COR-L47 (cell line): Measurements from ENCODE around the gene PON2.
A peak's percentile ranks its signal among the peaks of the same experiment; 100 is the strongest.
"Not testable (repeated sequence)": the region's sequence is repeated elsewhere in the genome, so short reads cannot be mapped to it uniquely, and the experiment has no call there.

Experiments
- DNase-seq: peaks from one replicate; lab custom pipeline; 2025; lab: John Stamatoyannopoulos, UW

Gene PON2

DNA sequence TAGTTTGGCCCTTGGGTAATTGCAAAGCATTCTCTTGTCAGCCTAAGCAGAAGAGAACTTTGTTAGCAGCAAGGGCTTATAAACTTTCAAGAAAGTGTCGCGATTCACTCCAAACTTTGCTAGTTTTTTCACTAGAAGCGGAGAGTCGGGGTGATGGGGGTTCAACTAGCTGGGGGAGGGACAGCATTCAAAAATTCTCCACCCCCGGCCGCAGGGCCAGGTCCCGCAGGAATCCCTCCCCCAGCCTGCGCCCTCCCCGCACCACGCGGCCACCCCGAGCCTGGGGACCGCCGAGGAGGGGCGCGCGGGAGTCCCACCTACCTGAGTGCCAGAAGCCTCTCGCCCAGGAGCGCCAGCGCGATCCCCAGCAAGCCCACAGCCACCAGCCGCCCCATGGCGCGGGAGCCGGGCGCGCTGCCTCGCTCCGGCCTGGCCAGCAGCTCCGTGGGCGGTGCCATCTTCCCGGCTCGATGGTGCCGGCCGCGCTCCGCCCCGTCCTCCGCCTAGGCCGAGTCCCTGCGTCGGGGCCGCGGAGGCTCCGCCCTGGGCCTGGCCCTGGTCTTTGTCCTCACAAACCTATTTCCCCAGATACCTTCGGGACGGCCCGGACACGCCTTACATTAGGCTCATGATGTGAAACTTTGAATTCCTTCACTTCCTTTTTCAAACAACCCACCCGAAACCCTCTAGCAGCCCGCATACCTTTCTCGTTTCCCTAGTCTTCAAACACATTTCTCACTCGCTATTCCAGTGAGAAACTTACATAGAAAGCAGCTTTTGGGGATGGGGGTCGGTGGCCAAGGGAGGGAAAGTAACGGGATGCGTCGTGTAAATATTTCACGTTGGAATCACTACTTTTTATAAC, at the start of gene PON2:
TSS of gene PON2 (minus strand) at position 472 of the 865 bp plus-strand sequence. CDS start at position 395, 77 bp downstream.
- peak; percentile 53 for DNase-seq

DNA sequence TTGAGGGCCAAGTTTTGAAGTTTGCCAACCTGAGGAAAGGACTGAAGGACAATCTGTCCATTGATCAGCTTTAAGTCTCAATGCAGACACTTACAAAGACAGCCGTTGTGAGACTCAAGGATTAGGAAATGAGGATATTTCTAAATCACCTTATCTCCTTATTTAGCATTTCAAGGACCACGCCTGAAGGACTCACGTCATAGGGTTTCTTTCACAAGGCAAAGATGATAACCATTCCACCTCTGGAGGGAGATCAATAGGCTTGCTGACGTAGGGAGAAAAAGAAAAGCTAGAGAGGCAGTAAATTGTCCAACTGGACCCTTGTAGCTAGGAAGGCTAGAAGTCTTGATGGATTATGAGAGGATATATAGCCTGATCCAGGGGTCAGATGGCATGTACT, 47.6 kb upstream of the PON2 start:
- no peak for DNase-seq

DNA sequence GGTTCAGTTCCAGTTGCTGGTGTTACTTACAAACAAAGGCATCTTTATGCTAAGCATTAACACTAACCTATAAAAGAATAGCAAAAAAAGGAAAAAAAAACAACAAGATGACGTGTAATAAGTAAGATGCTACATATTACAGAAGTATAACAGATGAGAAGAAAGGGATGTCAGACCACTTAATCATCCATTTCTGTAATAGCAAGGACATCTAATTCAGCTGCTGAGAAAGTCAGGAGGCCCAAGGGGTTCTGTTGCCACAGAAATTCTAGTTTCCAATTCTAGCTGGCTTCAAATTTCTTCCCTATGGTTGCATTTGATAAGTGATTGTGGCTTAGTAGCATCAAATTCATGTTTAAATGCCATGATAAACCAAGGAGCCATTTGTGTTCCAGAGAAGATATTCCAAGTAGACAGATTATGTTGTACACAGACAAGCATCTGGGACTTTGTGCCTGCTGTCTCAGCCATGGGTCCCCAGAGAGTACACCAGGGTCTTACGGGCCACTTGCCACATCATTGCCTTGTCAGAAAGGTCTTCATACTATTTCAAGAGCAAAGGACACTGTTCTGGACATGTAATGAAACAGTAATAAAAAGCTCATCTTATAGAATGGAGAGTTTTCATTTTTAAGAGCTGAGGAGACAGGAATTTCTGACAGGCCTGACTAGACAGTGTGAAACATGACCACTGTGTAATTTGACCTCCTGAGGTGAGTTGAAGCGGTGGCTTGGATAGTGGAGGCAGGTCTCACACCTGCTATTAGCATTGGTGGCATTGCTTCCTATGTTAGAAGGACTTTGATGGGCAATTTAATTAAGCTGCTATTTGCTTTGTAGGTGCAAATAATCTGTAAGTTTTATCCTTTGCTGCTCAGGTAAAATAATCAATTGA, 46.7 kb upstream of the PON2 start:
- no peak for DNase-seq

DNA sequence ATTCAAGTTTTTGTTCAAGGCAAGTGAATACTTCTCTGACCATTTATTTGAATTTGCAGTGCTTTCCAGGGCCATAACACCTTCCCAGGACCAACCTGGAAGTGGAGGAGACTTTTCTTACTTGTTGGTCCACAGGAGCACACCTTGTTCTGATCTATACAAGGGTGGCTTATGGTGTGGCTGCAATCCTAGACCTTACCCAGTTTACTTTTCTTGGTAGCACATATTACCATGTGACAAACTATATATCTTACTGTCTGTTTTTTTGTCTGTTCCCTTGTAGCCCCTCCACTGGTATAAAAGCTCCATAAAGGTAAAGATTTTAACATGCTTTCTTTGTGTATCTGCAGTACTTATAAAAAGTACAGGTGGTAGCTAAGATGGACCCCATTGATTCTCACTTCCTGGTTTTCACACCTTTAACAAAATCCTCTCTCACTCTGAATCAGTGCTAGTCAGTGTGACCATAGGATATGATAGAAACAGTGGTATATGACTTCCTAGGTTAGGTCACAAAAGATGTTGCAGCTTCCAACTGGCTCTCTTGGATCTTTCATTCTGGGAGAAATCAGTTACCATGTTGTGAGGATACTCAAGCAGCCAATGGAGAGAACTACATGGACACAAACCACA, 45.3 kb upstream of the PON2 start:
- DNase-seq = no peak

DNA sequence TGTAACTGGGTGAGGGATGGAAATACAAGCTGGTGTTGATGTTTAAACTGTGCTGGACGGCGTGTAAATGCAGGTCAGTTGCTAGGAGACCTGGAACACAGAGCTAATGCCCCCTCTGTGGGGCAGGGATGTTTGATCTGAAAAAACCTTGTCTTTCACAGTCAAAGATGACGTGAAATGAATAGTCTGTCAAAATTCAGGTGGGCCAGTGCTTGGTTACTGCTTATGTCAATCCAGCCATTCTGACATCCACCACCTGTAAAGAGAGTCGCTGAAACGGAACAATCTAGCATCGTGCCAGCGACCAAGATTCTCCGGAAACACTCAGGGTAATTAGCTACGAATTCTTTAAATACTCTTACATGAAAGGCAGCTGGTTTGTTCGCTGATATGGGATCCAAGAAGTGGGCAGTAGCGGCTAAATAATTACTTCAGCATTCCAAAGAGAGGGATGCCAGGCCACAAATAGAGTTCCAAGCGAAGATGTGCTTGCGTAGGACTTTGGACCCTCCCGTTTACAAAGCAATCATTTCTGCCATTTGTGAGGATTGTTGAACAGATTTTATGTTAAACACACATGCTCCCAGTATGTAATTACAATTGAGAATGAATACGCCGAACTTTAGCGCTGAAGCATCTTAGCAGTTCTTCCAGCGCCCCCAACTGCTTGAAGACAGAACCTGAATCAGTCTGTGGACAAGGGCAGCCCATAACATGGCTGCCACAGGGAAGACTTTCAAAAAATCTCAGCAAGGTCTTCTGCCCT, 43.6 kb upstream of the PON2 start:
- DNase-seq = peak; percentile 70

DNA sequence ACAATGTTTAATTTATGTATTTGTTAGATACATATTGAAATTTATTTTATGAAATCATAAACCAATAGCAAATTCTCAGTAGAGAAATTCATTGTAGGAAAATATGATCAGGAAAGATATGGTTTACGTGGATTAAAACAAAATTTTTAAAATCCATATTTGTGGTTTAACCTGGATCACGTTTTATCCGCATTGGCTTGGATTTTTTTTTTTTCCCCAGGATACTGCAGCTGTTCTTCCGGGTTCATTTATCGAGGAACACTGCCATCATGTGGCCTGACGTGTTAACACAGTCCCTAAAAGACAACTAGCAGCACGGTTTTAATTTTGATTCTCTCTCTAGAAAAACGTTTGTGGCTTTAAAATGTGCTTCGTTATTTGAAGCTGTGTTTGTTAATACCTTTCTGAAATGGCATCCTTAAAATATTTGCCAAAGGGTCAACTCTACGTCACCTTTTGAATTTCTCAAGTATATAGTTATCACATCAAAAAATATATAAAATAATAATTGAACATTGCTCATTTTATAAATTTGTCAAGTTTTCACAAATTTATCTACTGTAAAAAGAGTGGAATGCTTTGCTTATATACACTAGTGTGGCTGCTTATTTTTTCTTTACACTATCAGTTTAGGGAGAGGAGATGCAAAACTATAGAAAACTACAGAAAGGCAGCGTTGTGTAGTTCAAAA, 42.2 kb upstream of the PON2 start:
- peak; percentile 73 for DNase-seq

DNA sequence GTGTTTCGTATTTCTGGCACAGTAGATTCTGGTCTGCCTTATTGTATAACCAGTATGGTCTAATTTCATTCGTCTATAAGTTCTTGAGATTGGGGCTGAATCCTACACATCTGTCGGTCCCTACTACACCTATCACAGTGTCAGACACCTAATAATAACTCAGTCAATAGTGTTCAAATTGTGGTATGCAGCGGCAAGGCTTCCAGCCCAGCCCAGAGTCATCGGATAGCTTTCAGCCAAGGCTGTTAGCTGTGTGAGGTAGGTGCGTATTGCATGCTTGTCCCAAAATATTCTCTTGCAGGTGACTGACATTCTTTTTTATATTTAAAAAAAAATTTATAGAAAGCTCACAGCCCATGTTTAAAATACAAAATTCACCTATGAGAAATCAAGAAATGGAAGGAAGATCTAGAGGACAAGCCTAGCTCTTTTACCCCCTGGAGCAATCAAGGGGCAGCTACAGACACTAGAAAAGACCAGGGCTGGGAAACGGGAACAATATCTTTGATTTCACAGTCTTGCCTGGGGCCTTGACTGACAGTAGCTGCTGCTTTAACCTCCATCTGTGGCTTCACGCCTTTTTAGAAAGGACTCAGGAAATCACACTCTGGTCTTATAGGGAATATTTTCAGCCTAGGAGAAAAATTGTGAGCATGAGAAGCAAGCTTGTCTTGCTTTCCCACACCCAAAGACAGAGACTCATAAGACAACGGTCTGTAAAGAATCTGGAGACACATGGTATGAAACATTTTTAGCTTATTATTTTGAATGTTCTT, 41.4 kb upstream of the PON2 start:
- DNase-seq = no peak

DNA sequence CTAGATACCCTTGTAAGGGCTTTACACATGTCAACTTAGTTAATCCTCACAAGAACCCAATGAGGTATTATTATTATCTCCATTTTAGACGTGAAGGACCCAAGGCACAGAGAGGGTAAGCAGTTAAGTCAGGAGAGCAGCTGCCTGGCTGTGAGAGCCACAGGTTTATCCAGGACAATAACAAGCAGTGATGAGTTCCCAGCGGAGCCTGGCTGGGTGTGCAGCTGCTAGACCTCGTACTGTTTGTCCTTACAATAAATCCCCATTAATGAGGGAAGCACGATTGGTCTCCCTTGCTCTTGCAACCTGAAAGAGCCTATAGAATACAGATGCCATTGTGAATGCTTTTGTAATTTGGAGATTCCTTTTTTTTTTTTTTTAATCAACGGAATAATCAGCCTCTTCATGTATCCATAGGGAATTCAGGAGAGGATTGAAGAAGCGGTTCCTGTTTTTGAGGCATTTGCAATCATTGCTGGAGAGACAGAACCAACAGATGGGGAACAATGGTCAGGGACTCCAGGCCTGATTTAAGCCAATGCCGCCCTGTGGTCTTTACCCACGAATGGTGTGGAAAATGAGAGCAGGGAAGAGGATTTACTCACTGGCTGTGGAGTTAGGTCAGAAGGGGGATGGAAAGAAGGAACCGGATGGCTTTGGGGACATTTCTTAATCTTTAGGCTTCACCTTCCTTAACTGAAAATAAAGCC, 38.6 kb upstream of the PON2 start:
- peak; percentile 51 for DNase-seq

DNA sequence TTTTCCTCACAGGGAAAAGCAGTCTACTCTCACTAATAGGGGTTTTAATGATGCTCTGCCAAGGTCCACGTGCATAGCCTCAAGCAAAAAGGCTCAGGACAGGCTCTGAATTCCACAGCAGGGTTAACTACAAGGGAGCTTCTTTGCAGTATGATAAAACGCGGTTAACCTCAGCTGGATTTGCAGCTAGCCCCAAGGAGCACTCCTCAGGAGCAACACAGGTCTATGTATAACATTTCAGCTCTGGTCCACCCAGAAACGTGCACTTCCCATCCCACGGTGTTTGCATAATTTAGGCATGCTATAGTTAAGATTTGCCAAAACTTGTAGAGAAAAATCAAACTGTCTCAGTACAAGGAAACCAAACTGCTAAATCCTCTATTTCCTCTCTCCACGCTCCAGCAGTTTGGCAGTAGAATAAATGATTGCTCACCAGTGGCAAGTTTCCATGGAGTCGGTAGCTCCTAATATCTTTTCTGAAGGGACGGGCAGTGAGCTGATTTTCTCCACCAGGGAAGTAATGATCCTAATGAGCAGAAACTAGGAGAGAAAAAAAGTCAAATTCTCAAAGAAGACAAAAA, 37.8 kb upstream of the PON2 start:
- DNase-seq = no peak

DNA sequence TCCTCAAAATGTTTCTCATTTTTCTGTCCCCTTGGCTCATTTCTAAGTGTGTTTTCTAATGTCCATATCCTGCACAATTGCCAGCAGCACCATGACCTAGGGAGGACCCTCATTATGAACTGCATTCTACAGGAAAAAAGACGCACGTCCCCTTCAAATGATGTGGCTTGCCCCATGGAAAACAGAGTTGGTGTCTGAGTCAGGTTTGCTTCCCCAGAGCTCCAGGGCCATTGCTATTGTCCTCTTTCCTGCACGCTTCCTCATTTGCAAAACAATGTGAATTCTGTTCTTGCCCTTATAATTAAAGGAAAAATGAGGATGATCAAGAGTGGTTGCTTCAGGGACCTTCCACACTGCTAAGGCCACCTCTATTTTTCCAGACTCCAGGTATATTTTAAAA, 36.2 kb upstream of the PON2 start:
- DNase-seq = no peak

DNA sequence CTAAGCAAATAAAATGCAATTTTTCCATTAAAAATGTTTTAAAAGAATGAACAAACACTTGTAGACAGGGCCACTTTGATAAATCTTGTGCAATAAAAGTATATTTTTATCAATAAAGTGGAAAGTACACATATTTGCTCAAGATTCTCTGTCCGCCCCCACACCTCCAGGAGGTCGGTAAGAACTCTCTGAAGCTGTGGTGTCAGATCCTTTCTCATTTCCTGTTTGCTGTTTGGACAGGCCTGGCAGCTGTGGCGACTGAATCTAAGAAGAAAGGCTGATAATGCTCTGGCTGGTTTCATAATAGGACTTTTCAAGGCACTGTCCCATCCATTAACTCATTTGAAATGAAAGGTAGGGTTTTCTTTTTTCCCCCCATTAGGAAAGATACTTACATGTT, 35.6 kb upstream of the PON2 start:
- DNase-seq = peak; percentile 66

DNA sequence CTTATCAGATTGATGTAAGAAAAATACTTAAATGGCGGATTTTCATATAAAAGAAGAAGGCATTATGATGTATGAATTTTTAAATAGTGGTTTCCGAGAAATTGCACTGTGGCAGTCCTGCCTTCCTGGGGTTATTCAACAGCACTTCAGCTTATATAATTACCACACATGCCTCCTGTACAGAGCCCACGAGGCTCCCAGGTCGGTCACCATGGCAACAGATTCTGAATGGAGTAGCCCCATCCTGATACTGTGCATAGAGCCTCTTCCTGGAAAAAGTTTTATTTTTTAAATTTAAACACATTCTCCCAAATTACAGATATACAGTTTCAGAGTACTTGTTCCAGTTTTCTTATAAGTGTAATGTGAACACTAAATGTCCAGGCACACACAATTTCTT, 35.0 kb upstream of the PON2 start:
- peak; percentile 97 for DNase-seq

DNA sequence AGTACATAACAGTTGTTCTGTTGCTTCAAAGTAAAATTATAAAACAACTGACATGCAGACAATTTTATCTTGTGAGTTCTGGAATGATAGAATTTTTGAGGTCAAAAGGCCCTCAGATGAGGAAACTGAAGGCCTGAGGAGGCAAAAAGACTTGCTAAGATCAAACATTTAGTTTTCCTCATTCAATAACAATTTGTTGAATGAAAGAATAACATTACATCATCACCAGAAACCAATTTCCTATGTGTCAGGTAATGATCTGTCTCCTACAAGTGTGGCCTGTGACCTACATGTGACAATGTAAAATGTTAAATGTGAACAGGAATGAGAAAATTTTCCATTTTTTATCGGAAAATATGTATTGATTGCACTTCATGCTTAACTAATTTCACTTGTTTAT, 34.4 kb upstream of the PON2 start:
- DNase-seq = no peak

DNA sequence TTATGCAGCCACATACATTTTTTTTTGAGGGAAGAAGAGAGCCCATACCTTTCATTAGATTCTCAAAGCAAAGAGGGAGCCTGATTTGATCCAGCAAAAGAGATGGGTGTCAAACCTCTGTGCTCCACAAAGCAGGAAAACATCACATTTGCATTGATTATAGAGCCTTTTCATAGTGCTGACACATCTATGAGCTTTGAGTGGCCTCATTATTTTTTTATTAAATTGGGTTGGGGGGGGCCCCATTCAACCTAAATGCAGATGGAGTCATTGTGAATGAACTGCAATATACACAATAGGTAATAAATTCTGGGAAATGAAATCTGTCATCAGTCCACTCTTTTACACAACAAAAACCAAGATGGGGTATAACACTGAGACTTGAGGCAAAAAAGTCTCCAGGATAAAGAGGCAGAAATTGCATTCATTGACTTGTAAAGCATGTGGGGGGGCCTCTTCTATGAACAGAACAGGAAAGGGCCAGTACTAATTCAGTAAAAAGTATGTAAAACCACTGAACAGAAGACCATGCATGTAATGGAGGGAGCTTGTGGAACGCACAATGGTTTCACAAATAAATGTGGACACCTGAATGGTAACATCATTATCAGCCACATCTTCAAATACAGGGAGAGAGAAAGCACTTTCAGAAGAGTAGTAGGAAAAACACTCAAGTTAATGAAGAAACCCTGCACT, 33.2 kb upstream of the PON2 start:
- no peak for DNase-seq

DNA sequence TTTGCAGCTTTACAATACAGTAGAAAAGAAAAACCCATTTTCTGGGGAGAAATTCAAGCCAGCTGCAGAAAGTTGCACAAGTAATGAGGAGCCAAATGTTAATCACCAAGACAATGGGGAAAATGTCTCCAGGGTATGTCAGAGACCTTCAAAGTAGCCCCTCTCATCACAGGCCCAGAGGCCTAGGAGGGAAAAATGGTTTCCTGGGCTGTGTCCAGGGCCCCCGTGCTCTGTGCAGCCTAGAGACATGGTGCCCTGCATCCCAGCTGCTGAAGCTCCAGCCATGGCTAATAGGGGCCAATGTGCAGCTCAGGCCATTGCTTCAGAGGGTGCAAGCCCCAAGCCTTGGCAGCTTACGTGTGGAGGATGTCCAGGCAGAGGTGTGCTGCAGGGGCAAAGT, 25.8 kb upstream of the PON2 start:
- not testable (repeated sequence) for DNase-seq

DNA sequence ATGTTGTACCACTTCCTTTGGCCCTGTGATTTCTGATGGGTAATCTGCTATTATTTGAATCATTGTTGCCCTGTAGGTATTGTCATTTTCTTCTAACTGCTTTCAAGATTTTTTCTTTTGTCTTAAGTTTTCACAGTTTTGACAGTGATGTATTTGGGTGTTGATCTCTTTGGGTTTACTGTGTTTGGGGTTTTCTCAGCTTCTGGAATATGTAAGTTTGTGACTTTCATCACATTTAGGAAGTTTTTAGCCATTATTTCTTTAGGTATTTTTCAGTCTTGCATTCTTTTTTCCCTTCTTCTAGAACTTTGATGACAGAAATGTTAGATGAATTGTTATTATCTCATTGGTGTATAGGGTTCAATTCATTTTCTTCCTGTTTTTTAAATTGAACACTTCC, 23.1 kb upstream of the PON2 start:
- DNase-seq = no peak

DNA sequence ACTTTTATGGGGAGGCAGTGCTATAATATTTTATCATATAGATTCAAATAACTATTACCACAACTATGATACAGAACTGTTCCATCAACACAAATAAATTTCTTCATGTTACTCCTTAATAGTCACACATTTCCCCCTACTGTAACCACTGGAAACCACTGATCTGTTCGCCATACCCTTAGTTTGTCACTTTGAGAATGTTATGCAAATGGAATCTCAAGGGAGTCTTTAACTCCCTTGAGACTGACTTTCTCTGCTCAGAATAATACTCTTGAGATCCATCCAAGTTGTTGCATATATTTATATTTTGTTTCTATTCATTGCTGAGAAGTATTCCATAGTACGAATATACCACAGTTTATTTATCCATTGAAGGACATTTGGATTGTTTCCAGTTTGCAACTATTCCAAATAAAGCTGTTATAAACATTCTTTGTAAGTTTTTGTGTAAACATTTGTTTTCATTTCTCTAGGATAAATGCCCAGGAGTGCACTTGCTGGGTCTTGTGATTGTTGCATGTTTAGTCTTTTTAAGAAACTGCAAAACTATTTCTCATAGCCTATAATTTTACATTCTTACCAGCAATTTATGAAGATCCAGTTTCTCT, 19.7 kb upstream of the PON2 start:
- no peak for DNase-seq

DNA sequence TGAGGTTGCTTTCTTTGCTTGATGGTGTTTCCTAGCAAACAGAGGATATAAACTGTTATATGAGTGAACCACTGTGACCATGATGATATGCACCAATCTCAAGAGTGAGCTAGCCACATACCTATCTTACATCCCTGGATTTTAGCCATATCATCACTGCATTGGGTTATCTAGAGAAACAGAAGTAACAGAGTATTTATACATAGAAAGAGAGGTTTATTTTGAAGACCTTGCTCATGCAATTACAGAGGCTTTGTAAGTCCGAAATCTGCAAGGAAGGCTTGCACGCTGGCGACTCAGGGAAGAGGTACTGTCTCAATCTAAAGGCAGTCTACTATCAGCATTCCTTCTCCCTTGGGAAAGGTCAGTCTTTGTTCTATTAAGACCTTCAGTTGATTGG, 11.8 kb upstream of the PON2 start:
- DNase-seq = no peak
